Measurements from ENCODE around the gene MROH2B. TPM values are rescaled to one million over a fixed set of nuclear protein-coding genes. Genes with fewer than 3 reads are reported as not detected.

The MROH2B gene
- total RNA-seq, 4 donors from 2014 or later: not detected

DNA sequence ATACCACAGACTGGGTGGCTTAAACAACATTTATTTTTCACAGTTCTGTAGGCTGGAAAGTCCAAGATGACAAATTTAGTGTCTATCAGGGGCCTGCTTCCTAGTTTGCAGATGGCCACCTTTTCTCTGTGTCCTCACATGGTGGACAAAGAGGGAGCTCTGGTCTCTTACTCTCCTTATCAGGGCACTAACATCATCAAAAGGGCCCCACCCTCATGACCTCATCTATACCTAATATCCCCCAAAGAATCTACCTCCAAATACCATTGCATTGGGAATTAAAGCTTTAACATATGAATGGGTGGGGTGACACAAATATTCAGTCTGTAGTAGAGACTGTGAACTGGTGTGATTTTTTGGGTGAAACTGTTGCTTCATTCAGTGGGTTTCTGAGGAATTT, 83.8 kb downstream of the MROH2B start:
- H3K4me3 ChIP-seq: no peak overlapping the region
- TF ChIP-seq POLR2A (IDR thresholded peaks at IDR 0.05) (no peak), CTCF (IDR thresholded peaks at IDR 0.05) (no peak)
- no peak overlapping the region for H3K27ac ChIP-seq
- DNase-seq: no peak
- peaks cover 0 to 2% (median 0%) of the 10 kb centered on the region in 4 donors for H3K4me1 ChIP-seq
- no peaks in the 10 kb centered on the region for H3K9me3 ChIP-seq
- H3K36me3 ChIP-seq: no peaks in the 10 kb centered on the region
- H3K27me3 ChIP-seq: no peaks in the 10 kb centered on the region

DNA sequence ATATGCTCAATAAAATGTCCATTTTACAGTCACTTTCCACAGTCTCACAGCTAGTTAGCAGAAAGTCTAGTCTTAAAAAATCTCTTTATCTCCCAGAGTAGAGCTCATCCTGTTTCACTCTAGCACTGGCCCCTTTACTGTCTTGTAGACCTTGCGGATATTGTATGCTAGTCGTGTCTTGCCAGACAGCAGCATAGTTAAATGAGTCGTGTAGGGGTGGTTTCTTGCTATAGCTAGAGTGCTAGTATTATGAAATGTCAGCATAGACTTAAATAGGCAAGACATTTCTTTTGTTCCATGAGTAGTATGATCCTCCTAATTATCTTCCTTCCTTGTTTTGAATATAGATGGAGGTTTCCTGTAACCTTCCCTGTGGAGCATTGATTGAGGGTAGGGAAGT, 84.5 kb downstream of the MROH2B start:
- Histone ChIP-seq H3K4me1 (no peaks in the 10 kb centered on the region), H3K27ac (no peak overlapping the region), H3K36me3 (no peaks in the 10 kb centered on the region), H3K4me3 (no peak overlapping the region), H3K9me3 (no peaks in the 10 kb centered on the region), H3K27me3 (no peaks in the 10 kb centered on the region)
- TF ChIP-seq POLR2A (IDR thresholded peaks at IDR 0.05) (no peak), CTCF (IDR thresholded peaks at IDR 0.05) (no peak)
- no peak for DNase-seq

GRCh38 chr5:40985501-40985900, 85.6 kb downstream of the MROH2B start:
- no peaks in the 10 kb centered on the region for H3K27me3 ChIP-seq
- no peaks in the 10 kb centered on the region for H3K9me3 ChIP-seq
- H3K27ac ChIP-seq: no peak overlapping the region
- no peak for DNase-seq
- no peaks in the 10 kb centered on the region for H3K4me1 ChIP-seq
- no peak overlapping the region for H3K4me3 ChIP-seq
- TF ChIP-seq POLR2A (IDR thresholded peaks at IDR 0.05) (no peak), CTCF (IDR thresholded peaks at IDR 0.05) (no peak)
- no peaks in the 10 kb centered on the region for H3K36me3 ChIP-seq

DNA sequence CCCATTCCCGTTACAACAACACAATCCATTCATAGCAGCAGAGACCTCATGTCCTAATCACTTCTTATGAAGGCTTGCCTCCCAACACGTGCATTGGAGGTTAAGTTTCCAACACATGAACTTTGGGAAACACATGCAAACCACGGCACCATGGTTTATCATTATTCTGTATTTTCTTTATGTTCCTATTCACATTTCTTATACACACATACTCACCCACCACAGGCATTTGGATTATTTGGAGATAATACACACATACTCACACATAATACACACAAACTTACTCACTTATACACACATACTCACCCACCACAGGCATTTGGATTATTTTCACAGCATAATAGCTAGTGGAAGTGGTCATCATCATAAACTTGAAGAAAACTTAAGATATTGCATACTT, 86.3 kb downstream of the MROH2B start:
- no peak for TF ChIP-seq CTCF (IDR thresholded peaks at IDR 0.05)
- TF ChIP-seq POLR2A (IDR thresholded peaks at IDR 0.05): no peak
- H3K36me3 ChIP-seq: no peaks in the 10 kb centered on the region
- no peak overlapping the region for H3K4me3 ChIP-seq
- H3K27ac ChIP-seq: no peak overlapping the region
- H3K4me1 ChIP-seq: no peaks in the 10 kb centered on the region
- no peaks in the 10 kb centered on the region for H3K9me3 ChIP-seq
- no peak for DNase-seq
- no peaks in the 10 kb centered on the region for H3K27me3 ChIP-seq

DNA sequence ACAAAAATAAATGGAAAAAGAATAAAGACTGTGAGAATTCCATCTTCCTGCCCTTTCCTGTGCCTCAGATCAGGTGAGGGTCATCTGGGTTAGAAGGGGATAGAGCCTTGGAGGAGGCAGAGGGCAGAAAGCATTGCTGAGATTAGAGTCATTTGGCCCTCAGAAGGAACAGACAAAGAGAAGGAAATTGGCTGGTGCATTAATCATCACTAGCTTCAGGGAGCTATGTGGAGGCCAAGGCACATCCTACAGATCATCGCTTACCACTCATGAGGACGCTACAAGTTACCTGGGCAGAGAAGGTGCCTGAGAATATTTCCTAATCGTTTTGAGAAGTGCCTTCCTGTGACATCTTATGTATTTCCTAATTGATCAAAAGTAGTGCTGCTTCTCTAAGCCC, 87.4 kb downstream of the MROH2B start:
- no peaks in the 10 kb centered on the region for H3K9me3 ChIP-seq
- H3K4me1 ChIP-seq: no peaks in the 10 kb centered on the region

More for the DNA sequence above, 87.4 kb downstream of the MROH2B start:
- TF ChIP-seq POLR2A (IDR thresholded peaks at IDR 0.05) (no peak), CTCF (IDR thresholded peaks at IDR 0.05) (no peak)
- H3K36me3 ChIP-seq: no peaks in the 10 kb centered on the region
- H3K4me3 ChIP-seq: no peak overlapping the region
- H3K27me3 ChIP-seq: no peaks in the 10 kb centered on the region
- no peak for DNase-seq
- H3K27ac ChIP-seq: no peak overlapping the region
